ENCODE measurements around the gene KCNG2. TPM values are rescaled to one million over a fixed set of nuclear protein-coding genes. Genes with fewer than 3 reads are reported as not detected.

The KCNG2 gene
- total RNA-seq, 1 donor from 2014 or later: 0.52 TPM

- H3K4me3 ChIP-seq (ENCODE audit: low read length in 3 of 3): no peak overlapping the region
- peaks cover 26 to 59% (median 47%) of the 10 kb centered on the region in 3 donors for H3K27me3 ChIP-seq (ENCODE audit: control insufficient read depth in 3 of 3, insufficient read depth in 3 of 3, low read length in 3 of 3)
- no peak overlapping the region for H3K27ac ChIP-seq (ENCODE audit: low read depth, low read length)
- H3K9me3 ChIP-seq (ENCODE audit: control insufficient read depth in 3 of 3, low read length in 3 of 3): no peaks in the 10 kb centered on the region
- H3K4me1 ChIP-seq (ENCODE audit: control insufficient read depth in 3 of 3, insufficient read depth in 3 of 3, low read length in 3 of 3): no peaks in the 10 kb centered on the region
- no peak overlapping the region for H3K9ac ChIP-seq (ENCODE audit: low read depth in 1 of 3, low read length in 3 of 3)
- no peaks in the 10 kb centered on the region for H3K36me3 ChIP-seq (ENCODE audit: control insufficient read depth in 3 of 3, insufficient read depth in 3 of 3, low read length in 3 of 3)
Measured at GRCh38 chr18:79776674-79777073, 21.1 kb upstream of the KCNG2 start.

- Histone ChIP-seq H3K27me3 (ENCODE audit: control insufficient read depth in 3 of 3, insufficient read depth in 3 of 3, low read length in 3 of 3) (peaks cover 24 to 52% (median 35%) of the 10 kb centered on the region in 3 donors), H3K4me3 (ENCODE audit: low read length in 3 of 3) (no peak overlapping the region), H3K9ac (ENCODE audit: low read depth in 1 of 3, low read length in 3 of 3) (no peak overlapping the region)
Measured at GRCh38 chr18:79778291-79778791, 19.4 kb upstream of the KCNG2 start.

GRCh38 chr18:79779021-79779699, 18.6 kb upstream of the KCNG2 start:
- Histone ChIP-seq H3K9me3 (ENCODE audit: control insufficient read depth in 3 of 3, low read length in 3 of 3) (no peaks in the 10 kb centered on the region), H3K9ac (ENCODE audit: low read depth in 1 of 3, low read length in 3 of 3) (no peak overlapping the region), H3K36me3 (ENCODE audit: control insufficient read depth in 3 of 3, insufficient read depth in 3 of 3, low read length in 3 of 3) (no peaks in the 10 kb centered on the region), H3K27ac (ENCODE audit: low read depth, low read length) (no peak overlapping the region), H3K27me3 (ENCODE audit: control insufficient read depth in 3 of 3, insufficient read depth in 3 of 3, low read length in 3 of 3) (peaks cover 25 to 50% (median 38%) of the 10 kb centered on the region in 3 donors), H3K4me3 (ENCODE audit: low read length in 3 of 3) (no peak overlapping the region), H3K4me1 (ENCODE audit: control insufficient read depth in 3 of 3, insufficient read depth in 3 of 3, low read length in 3 of 3) (no peaks in the 10 kb centered on the region)

More at GRCh38 chr18:79778291-79778791, 19.4 kb upstream of the KCNG2 start:
- no peaks in the 10 kb centered on the region for H3K9me3 ChIP-seq (ENCODE audit: control insufficient read depth in 3 of 3, low read length in 3 of 3)
- no peaks in the 10 kb centered on the region for H3K36me3 ChIP-seq (ENCODE audit: control insufficient read depth in 3 of 3, insufficient read depth in 3 of 3, low read length in 3 of 3)
- no peak overlapping the region for H3K27ac ChIP-seq (ENCODE audit: low read depth, low read length)
- H3K4me1 ChIP-seq (ENCODE audit: control insufficient read depth in 3 of 3, insufficient read depth in 3 of 3, low read length in 3 of 3): no peaks in the 10 kb centered on the region

GRCh38 chr18:79779700-79780190, 18.0 kb upstream of the KCNG2 start:
- H3K4me3 ChIP-seq (ENCODE audit: low read length in 3 of 3): no peak overlapping the region
- H3K9ac ChIP-seq (ENCODE audit: low read depth in 1 of 3, low read length in 3 of 3): no peak overlapping the region
- no peaks in the 10 kb centered on the region for H3K36me3 ChIP-seq (ENCODE audit: control insufficient read depth in 3 of 3, insufficient read depth in 3 of 3, low read length in 3 of 3)
- H3K9me3 ChIP-seq (ENCODE audit: control insufficient read depth in 3 of 3, low read length in 3 of 3): no peaks in the 10 kb centered on the region
- H3K27me3 ChIP-seq (ENCODE audit: control insufficient read depth in 3 of 3, insufficient read depth in 3 of 3, low read length in 3 of 3): peaks cover 31 to 53% (median 44%) of the 10 kb centered on the region in 3 donors
- no peak overlapping the region for H3K27ac ChIP-seq (ENCODE audit: low read depth, low read length)
- peaks cover 0 to 3% (median 0%) of the 10 kb centered on the region in 3 donors for H3K4me1 ChIP-seq (ENCODE audit: control insufficient read depth in 3 of 3, insufficient read depth in 3 of 3, low read length in 3 of 3)

- Histone ChIP-seq H3K9ac (ENCODE audit: low read depth in 1 of 3, low read length in 3 of 3) (no peak overlapping the region), H3K27ac (ENCODE audit: low read depth, low read length) (no peak overlapping the region), H3K9me3 (ENCODE audit: control insufficient read depth in 3 of 3, low read length in 3 of 3) (no peaks in the 10 kb centered on the region), H3K27me3 (ENCODE audit: control insufficient read depth in 3 of 3, insufficient read depth in 3 of 3, low read length in 3 of 3) (peaks cover 38 to 55% (median 46%) of the 10 kb centered on the region in 3 donors), H3K36me3 (ENCODE audit: control insufficient read depth in 3 of 3, insufficient read depth in 3 of 3, low read length in 3 of 3) (no peaks in the 10 kb centered on the region), H3K4me1 (ENCODE audit: control insufficient read depth in 3 of 3, insufficient read depth in 3 of 3, low read length in 3 of 3) (peaks cover 0 to 6% (median 0%) of the 10 kb centered on the region in 3 donors), H3K4me3 (ENCODE audit: low read length in 3 of 3) (no peak overlapping the region)
Measured at GRCh38 chr18:79780547-79780946, 17.2 kb upstream of the KCNG2 start.

GRCh38 chr18:79781331-79781941, 16.3 kb upstream of the KCNG2 start:
- Histone ChIP-seq H3K4me1 (ENCODE audit: control insufficient read depth in 3 of 3, insufficient read depth in 3 of 3, low read length in 3 of 3) (peaks cover 0 to 6% (median 0%) of the 10 kb centered on the region in 3 donors), H3K4me3 (ENCODE audit: low read length in 3 of 3) (no peak overlapping the region), H3K9me3 (ENCODE audit: control insufficient read depth in 3 of 3, low read length in 3 of 3) (no peaks in the 10 kb centered on the region), H3K36me3 (ENCODE audit: control insufficient read depth in 3 of 3, insufficient read depth in 3 of 3, low read length in 3 of 3) (no peaks in the 10 kb centered on the region), H3K9ac (ENCODE audit: low read depth in 1 of 3, low read length in 3 of 3) (no peak overlapping the region), H3K27me3 (ENCODE audit: control insufficient read depth in 3 of 3, insufficient read depth in 3 of 3, low read length in 3 of 3) (peaks cover 46 to 61% (median 47%) of the 10 kb centered on the region in 3 donors), H3K27ac (ENCODE audit: low read depth, low read length) (no peak overlapping the region)

- no peak overlapping the region for H3K27ac ChIP-seq (ENCODE audit: low read depth, low read length)
- no peak overlapping the region for H3K9ac ChIP-seq (ENCODE audit: low read depth in 1 of 3, low read length in 3 of 3)
- peaks cover 51 to 62% (median 51%) of the 10 kb centered on the region in 3 donors for H3K27me3 ChIP-seq (ENCODE audit: control insufficient read depth in 3 of 3, insufficient read depth in 3 of 3, low read length in 3 of 3)
- H3K36me3 ChIP-seq (ENCODE audit: control insufficient read depth in 3 of 3, insufficient read depth in 3 of 3, low read length in 3 of 3): no peaks in the 10 kb centered on the region
- H3K4me3 ChIP-seq (ENCODE audit: low read length in 3 of 3): no peak overlapping the region
- H3K4me1 ChIP-seq (ENCODE audit: control insufficient read depth in 3 of 3, insufficient read depth in 3 of 3, low read length in 3 of 3): peaks cover 0 to 6% (median 0%) of the 10 kb centered on the region in 3 donors
- no peaks in the 10 kb centered on the region for H3K9me3 ChIP-seq (ENCODE audit: control insufficient read depth in 3 of 3, low read length in 3 of 3)
Measured at GRCh38 chr18:79782566-79783308, 15.0 kb upstream of the KCNG2 start.

- Histone ChIP-seq H3K9ac (ENCODE audit: low read depth in 1 of 3, low read length in 3 of 3) (no peak overlapping the region), H3K4me3 (ENCODE audit: low read length in 3 of 3) (no peak overlapping the region), H3K4me1 (ENCODE audit: control insufficient read depth in 3 of 3, insufficient read depth in 3 of 3, low read length in 3 of 3) (peaks cover 0 to 6% (median 3%) of the 10 kb centered on the region in 3 donors), H3K9me3 (ENCODE audit: control insufficient read depth in 3 of 3, low read length in 3 of 3) (peaks cover 0 to 4% (median 0%) of the 10 kb centered on the region in 3 donors), H3K27ac (ENCODE audit: low read depth, low read length) (no peak overlapping the region), H3K27me3 (ENCODE audit: control insufficient read depth in 3 of 3, insufficient read depth in 3 of 3, low read length in 3 of 3) (peaks cover 54 to 72% (median 57%) of the 10 kb centered on the region in 3 donors), H3K36me3 (ENCODE audit: control insufficient read depth in 3 of 3, insufficient read depth in 3 of 3, low read length in 3 of 3) (no peaks in the 10 kb centered on the region)
Measured at GRCh38 chr18:79784071-79784913, 13.4 kb upstream of the KCNG2 start.

Data from skeletal muscle tissue (tissue), 4 donors.